Kidney epithelial cell (primary cell): ENCODE measurements around the gene CACNG6. TPM values are rescaled to one million over a fixed set of nuclear protein-coding genes. Genes with fewer than 3 reads are reported as not detected.

Source experiments
- DNase-seq: peaks from one replicate; pipeline ENCODE4 v3.0.0-alpha.2; 2010; ENCODE audit warnings: low read depth
- H3K27me3 ChIP-seq: 2 replicates; pipeline ENCODE4 v1.6.0; 2011; ENCODE audit warnings: low read length; ENCODE audit not compliant: control insufficient read depth, insufficient read depth
- H3K36me3 ChIP-seq: 2 replicates; pipeline ENCODE4 v1.5.1; 2011; ENCODE audit warnings: low read length; ENCODE audit not compliant: control insufficient read depth, insufficient read depth
- H3K4me3 ChIP-seq: 2 replicates; pipeline ENCODE4 v1.5.1; 2011; ENCODE audit warnings: low read depth, mild to moderate bottlenecking, control low read depth, low read length
- CTCF ChIP-seq: IDR thresholded peaks from 2 replicates; pipeline ENCODE4 v1.5.1; 2011; ENCODE audit warnings: mild to moderate bottlenecking, moderate library complexity, low read length, control low read depth, inconsistent platforms; ENCODE audit not compliant: insufficient read depth, poor library complexity, severe bottlenecking
- total RNA-seq: library from RNA; depleted of rRNA; stranded (reverse); fragments of >200 nt; gene quantifications from 2 replicates; pipeline ENCODE4 v1.2.3, GENCODE V29; 2015

The CACNG6 gene
- total RNA-seq, 1 donor from 2014 or later, result not detected

GRCh38 chr19:54023191-54023590 lies 31.8 kb downstream of the CACNG6 start:
- no peak for DNase-seq
- H3K4me3 ChIP-seq, result no peak overlapping the region
- no peak for TF ChIP-seq CTCF
- no peaks in the 10 kb centered on the region for H3K27me3 ChIP-seq
- no peaks in the 10 kb centered on the region for H3K36me3 ChIP-seq

- TF ChIP-seq CTCF, result no peak
These were observed 33.2 kb downstream of the CACNG6 start for GRCh38 chr19:54024660-54025059.

GRCh38 chr19:54026656-54027055 lies 35.2 kb downstream of the CACNG6 start:
- TF ChIP-seq CTCF, result no peak
- Histone ChIP-seq H3K36me3 (no peaks in the 10 kb centered on the region), H3K4me3 (no peak overlapping the region), H3K27me3 (no peaks in the 10 kb centered on the region)
- no peak for DNase-seq

More at GRCh38 chr19:54024660-54025059, 33.2 kb downstream of the CACNG6 start:
- DNase-seq, result no peak
- H3K4me3 ChIP-seq, result no peak overlapping the region
- H3K36me3 ChIP-seq, result no peaks in the 10 kb centered on the region
- no peaks in the 10 kb centered on the region for H3K27me3 ChIP-seq

GRCh38 chr19:54029301-54029700 lies 37.9 kb downstream of the CACNG6 start:
- Histone ChIP-seq H3K36me3 (no peaks in the 10 kb centered on the region), H3K4me3 (no peak overlapping the region), H3K27me3 (no peaks in the 10 kb centered on the region)
- no peak for DNase-seq
- no peak for TF ChIP-seq CTCF

GRCh38 chr19:54029930-54030490 lies 38.6 kb downstream of the CACNG6 start:
- H3K4me3 ChIP-seq, result no peak overlapping the region
- DNase-seq, result no peak
- no peaks in the 10 kb centered on the region for H3K27me3 ChIP-seq
- H3K36me3 ChIP-seq, result no peaks in the 10 kb centered on the region
- TF ChIP-seq CTCF, result peak; percentile 69
